HG03520 (cell line): ENCODE data around the gene TRAPPC4.
"Not testable (repeated sequence)": the region's sequence is repeated elsewhere in the genome, so short reads cannot be mapped to it uniquely, and the experiment has no call there.

Experiments
- ATAC-seq: cut with Tn5 transposase; IDR thresholded peaks from one replicate; pipeline ENCODE4 v1.9.1; 2021; ENCODE audit warnings: mild to moderate bottlenecking, moderate library complexity; ENCODE audit not compliant: unreplicated experiment

Gene TRAPPC4

GRCh38 chr11:119030329-119031047 lies 11.9 kb downstream of the TRAPPC4 start, which contains the start of gene SLC37A4:
Gene SLC37A4 (minus strand): TSS chr11:119030877.
- ATAC-seq = peak; percentile 72

DNA sequence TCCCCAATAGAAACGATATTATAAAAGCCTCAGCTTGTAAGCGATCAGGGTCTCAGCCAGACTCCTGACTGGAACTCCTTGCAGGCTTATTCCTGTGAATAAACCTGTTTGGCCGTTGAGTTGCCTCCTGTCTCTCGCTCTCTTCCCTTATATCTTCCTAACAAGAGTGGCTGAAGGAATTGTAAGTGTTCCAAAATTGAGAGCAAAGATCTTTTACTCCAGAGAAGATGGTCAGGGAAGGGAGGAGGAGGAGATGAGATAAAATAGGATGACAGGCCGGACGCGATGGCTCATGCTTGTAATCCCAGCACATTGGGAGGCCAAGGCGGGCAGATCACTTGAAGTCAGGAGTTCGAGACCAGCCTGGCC lies 13.3 kb downstream of the TRAPPC4 start:
- ATAC-seq = no peak

DNA sequence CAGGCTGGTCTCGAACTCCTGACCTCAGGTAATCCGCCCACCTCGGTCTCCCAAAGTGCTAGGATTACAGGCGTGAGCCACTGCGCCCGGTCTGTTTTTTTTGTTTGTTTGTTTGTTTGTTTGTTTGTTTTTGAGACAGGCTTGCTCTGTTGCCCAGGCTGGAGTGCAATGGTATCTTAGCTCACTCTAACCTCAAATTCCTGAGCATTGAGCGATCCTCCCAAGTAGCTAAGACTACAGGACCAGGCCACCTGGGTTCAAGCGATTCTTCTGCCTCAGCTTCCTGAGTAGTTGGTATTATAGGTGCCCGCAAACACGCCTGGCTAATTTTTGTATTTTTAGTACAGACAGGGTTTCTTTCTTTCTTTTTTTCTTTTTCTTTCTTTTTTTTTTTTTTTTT lies 14.9 kb downstream of the TRAPPC4 start:
- ATAC-seq = not testable (repeated sequence)

DNA sequence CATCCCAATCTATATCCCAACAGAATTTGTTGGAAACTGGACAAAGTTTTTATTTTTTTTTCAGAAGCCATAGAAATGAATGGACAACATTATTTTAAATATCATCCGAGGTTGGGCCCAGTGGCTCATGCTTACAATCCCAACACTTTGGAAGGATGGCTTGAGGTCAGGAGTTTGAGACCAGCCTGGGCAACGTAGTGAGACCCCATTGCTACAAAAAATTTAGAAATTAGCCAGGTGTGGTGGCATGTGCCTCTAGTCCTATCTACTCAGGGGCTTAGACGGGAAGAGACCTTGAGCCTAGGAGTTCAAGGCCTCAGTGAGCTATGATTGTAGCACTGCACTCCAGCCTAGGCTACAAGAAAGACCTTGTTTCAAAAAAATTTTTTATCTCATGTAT lies 16.2 kb downstream of the TRAPPC4 start:
- ATAC-seq = no peak

DNA sequence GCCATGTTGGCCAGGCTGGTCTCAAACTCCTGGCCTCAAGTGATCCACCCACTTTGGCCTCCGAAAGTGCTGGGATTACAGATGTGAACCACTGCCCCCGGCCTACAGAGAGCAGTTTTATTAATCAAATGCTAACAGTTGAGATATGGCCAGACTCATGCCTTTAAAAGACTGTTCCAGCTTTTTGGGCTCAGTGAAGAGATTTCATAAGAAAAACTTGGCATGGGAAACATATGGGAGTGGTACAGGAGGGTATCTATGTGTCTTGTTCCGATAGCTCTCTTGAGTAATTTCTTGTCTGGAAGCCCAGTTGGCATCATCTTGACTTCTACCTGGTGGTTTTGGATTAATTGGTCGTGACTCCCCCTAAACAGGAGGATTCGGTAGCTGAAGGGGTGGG lies 20.3 kb downstream of the TRAPPC4 start:
- ATAC-seq = no peak

DNA sequence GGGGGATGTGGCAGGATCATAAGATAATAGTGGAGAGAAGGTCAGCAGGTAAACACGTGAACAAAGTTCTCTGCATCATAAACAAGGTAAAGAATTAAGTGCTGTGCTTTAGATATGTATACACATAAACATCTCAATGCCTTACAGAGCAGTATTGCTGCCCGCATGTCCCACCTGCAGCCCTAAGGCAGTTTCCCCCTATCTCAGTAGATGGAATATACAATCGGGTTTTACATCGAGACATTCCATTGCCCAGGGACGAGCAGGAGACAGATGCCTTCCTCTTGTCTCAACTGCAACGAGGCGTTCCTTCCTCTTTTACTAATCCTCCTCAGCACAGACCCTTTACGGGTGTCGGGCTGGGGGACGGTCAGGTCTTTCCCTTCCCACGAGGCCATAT lies 20.9 kb downstream of the TRAPPC4 start:
- not testable (repeated sequence) for ATAC-seq

DNA sequence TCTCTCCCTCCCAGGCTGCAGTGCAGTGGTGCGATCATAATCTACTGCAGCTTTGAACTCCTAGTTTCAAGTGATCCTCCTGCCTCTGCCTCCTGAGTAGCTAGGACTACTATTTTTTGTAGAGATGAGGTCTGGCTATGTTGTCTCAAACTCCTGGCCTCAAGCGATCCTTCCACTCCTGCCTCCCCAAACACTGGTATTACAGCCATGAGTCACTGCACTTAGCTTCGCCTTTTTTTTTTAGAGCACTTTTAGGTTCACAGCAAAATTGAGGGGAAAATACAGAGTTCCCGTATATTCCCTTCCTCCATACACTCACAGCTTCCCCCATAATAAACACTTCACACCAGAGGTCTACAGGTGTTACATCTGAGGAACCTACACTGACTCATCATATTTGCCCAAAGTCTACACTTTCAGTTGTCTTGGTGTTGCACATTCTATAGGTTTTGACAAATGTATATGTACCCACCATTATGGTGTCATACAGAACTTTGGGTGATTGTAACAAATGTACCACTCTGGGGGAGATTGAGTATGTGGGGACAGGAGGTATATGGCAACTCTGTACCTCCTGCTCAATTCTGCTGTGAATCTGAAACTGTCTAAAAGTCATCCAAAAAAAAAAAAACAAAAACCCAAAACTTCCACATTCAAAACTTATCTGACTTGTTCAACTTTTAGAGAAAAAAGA lies 23.4 kb downstream of the TRAPPC4 start:
- ATAC-seq = no peak

DNA sequence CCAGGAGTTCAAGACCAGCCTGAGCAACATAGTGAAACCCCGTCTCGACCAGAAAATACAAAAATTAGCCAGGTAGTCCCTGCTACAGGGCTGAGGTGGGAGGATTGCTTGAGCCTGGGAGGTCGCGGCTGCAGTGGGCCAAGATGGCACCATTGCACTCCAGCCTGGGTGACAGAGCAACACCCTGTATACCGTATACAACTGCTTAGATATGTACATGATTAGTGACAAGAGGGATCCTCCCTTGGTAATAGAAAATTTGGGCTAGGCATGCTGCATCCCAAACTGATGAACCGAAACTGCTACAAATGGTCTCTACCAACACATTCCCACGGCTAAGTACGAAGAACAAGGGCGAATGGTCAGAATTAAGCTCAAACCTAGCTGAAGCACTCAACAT lies 24.4 kb downstream of the TRAPPC4 start:
- ATAC-seq = no peak

GRCh38 chr11:119044708-119045107 lies 26.1 kb downstream of the TRAPPC4 start:
- no peak for ATAC-seq

- no peak for ATAC-seq
Measured at GRCh38 chr11:119046489-119046888, 27.9 kb downstream of the TRAPPC4 start.

GRCh38 chr11:119047205-119047604 lies 28.6 kb downstream of the TRAPPC4 start:
- ATAC-seq = no peak

- no peak for ATAC-seq
Measured at GRCh38 chr11:119048644-119049043, 30.1 kb downstream of the TRAPPC4 start.

DNA sequence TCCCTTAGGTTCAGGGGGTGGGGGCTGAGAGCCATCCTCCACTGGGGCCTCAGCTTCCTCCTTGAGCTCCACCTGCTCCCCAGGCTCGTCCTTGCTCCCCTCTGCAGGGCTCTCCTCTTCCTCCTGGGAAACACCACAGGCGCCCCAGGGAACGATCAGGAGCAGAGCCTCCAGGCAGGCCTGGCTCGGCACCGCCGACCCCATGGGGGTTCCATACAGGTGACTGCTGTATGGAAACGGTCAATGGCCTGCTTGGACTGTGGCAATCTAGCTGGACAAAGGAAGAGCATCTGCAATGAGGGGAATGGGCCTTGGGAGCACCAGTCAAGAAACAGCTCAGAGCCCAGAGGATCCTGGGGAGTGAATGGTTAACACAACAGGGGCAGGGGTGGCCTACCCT lies 30.5 kb downstream of the TRAPPC4 start:
- no peak for ATAC-seq

GRCh38 chr11:119051440-119052162 lies 33.0 kb downstream of the TRAPPC4 start:
- ATAC-seq = no peak

- no peak for ATAC-seq
Measured at GRCh38 chr11:119052163-119052814, 33.7 kb downstream of the TRAPPC4 start.

- no peak for ATAC-seq
Measured at GRCh38 chr11:119054418-119054817, 35.9 kb downstream of the TRAPPC4 start.

- no peak for ATAC-seq
Measured at GRCh38 chr11:119055901-119056300, 37.3 kb downstream of the TRAPPC4 start.

- ATAC-seq = peak; percentile 6
Measured at GRCh38 chr11:119056421-119056999, 37.9 kb downstream of the TRAPPC4 start.

DNA sequence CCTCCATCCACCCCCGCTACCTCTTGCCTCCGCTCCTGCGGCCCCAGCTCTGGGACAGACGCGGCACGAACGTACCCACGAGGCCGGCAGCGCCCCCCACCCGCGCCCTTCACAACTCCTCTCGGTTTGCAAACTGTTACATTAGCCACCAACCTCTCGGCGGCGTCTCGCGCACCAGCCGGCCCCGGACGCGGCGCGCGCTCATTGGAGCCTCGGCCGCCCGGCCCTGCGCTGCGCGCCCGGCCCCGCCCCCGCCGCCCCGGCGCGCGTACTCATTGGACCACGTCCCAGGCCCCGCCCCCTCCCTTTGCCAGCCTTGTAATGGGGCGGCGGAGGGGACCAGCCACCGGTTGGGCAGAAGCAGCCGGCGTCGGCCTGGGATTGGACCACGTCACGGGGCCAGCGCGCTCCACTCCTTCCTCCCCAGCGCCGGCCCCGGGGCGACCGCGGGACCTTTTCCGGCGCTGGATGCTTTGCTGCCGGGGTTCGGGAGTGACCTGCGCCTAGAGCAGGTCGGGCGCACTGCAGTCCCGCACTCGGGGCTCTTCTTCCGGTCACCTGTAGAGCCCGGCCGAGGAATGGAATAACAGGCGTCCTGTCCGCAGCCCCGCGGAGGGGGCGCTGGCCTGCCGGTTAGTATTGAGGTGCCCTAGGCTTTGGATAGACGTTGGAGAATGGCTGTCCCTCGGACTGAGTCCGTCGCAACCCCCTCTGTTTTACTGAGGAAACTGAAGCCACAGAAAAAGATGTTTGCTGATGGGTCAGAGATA lies 38.6 kb downstream of the TRAPPC4 start, which contains the start of gene HYOU1:
Gene HYOU1, minus strand, starts transcription at position 206 of the 770 bp plus-strand sequence. CDS start 1,045 bp downstream, outside the sequence.
- ATAC-seq = peak; percentile 83

DNA sequence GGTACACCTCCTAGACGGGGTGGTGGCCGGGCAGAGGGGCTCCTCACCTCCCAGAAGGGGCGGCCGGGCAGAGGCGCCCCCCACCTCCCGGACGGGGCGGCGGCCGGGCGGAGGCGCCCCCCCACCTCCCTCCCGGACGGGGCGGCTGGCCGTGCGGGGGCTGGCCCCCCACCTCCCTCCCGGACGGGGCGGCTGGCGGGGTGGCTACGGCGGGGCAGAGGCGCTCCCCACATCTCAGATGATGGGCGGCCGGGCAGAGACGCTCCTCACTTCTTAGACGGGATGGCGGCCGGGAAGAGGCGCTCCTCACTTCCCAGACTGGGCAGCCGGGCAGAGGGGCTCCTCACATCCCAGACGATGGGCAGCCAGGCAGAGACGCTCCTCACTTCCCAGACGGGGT lies 40.6 kb downstream of the TRAPPC4 start:
- ATAC-seq = not testable (repeated sequence)
